Aorta (tissue), 5 donors: Measurements from ENCODE around the gene COL6A1. TPM values are rescaled to one million over a fixed set of nuclear protein-coding genes. Genes with fewer than 3 reads are reported as not detected.

Source experiments
- ATAC-seq: fragments of 200-7000 bp; cut with Tn5 transposase; one replicate; pipeline ENCODE4 v1.9.1; 2022; ENCODE audit warnings: moderate library complexity; ENCODE audit not compliant: low FRiP score
- DNase-seq, 2 donors: peaks; one replicate each; pipeline ENCODE4 v3.0.0-alpha.2; 2020
- H3K27ac ChIP-seq, 2 donors: one replicate each; pipeline ENCODE4 v1.5.1; 2013; ENCODE audit warnings: low read length in 2 of 2, mild to moderate bottlenecking in 2 of 2, moderate library complexity in 2 of 2, control low read depth in 1 of 2, inconsistent platforms in 1 of 2, low read depth in 1 of 2
- H3K27me3 ChIP-seq, 2 donors: one replicate each; pipeline ENCODE4 v1.6.1; 2013; ENCODE audit warnings: control low read depth in 1 of 2, low read length in 1 of 2, mild to moderate bottlenecking in 1 of 2, moderate library complexity in 1 of 2; ENCODE audit not compliant: insufficient read depth in 2 of 2, control insufficient read depth in 1 of 2
- H3K36me3 ChIP-seq, 2 donors: one replicate each; pipeline ENCODE4 v1.6.1; 2013; ENCODE audit warnings: control low read depth in 1 of 2, low read length in 1 of 2, mild to moderate bottlenecking in 1 of 2; ENCODE audit not compliant: insufficient read depth in 2 of 2, control insufficient read depth in 1 of 2
- H3K4me1 ChIP-seq, 2 donors: one replicate each; pipeline ENCODE4 v1.6.1; 2013; ENCODE audit warnings: low read length in 2 of 2, control low read depth in 1 of 2, mild to moderate bottlenecking in 1 of 2, moderate library complexity in 1 of 2; ENCODE audit not compliant: insufficient read depth in 2 of 2, control insufficient read depth in 1 of 2
- H3K4me3 ChIP-seq, 2 donors: one replicate each; pipeline ENCODE4 v1.5.1; 2013; ENCODE audit warnings: low read length in 2 of 2, control low read depth in 1 of 2, mild to moderate bottlenecking in 1 of 2
- H3K9me3 ChIP-seq: one replicate; pipeline ENCODE4 v1.6.1; 2013; ENCODE audit warnings: mild to moderate bottlenecking, low read length; ENCODE audit not compliant: control insufficient read depth
- WGBS, 2 donors: extraction: QIAGEN DNeasy Blood & Tissue Kit; methylation state at CpG; one replicate each; pipeline ENCODE4 v1.1.7; 2013; 5-methylcytosine and 5-hydroxymethylcytosine counted together
- intact Hi-C, 2 donors: fragments of 100-400 bp; cut with DNase I; formaldehyde crosslinking; loops; one replicate each; pipeline versions ENCODE4 v1.14.2 to v1.15.0; 2022
- polyA plus RNA-seq, 2 donors: library from polyadenylated mRNA; stranded (reverse); fragments of 200-250 nt; gene quantifications; one replicate each; pipeline ENCODE4 v1.2.3, GENCODE V29; 2013
- total RNA-seq, 2 donors: library from RNA; stranded (reverse); fragmentation: NEBNext Ultra II Directional; extraction: Animal tissue kit (Norgen Biotek cat#: 25700); gene quantifications; one replicate each; pipeline ENCODE4 v1.2.1, GENCODE V29; 2021
- donor health status: healthy with polysubstance abuse.
- donor health status: Bipolar disorder and iron deficiency.
- donor health status: DM: no; HTN: no; CAD: no.
- donor health status: DM: no; HTN: no; CAD: no.
- donor health status: DM: yes; HTN: yes; CAD: no.

The COL6A1 gene
- total and polyA plus RNA-seq, 4 donors = 156 to 1,773 (median 525) TPM

DNA sequence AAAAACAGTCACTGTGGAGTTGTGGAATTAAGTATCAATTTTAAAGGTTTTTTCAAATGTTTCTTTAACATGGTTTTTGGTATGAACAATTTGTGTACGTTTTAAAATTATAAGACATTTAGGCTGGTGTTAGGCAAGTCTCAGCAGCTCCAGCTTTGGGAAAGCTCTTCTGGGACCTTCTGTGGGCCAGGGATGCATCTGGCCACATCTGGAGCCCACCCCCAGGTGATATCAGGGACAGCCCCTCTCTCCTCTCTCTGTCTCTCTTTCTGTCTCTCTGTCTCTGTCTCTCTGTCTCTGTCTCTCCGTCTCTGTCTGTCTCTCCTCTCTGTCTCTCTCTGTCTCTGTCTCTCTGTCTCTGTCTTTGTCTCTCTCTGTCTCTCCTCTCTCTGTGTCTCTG lies 1.3 kb upstream of the COL6A1 start:
- H3K27ac ChIP-seq = peak overlapping the region; percentile 65 to 76
- no peak overlapping the region for H3K4me3 ChIP-seq
- no peak for DNase-seq
- ATAC-seq = no peak
- no peaks in the 10 kb centered on the region for H3K4me1 ChIP-seq
- peaks cover 0 to 4% of the 10 kb centered on the region in 2 donors for H3K36me3 ChIP-seq
- H3K9me3 ChIP-seq = no peaks in the 10 kb centered on the region
- intact Hi-C loops = loop anchor here in 1 of 2 donors (2.0 kb wide), 1 partner anchor 77 kb away; no protein-coding TSS in a partner anchor
- 52 to 57% methylated on average over 2 of the region's 2 CpGs for WGBS, 2 donors
- no peaks in the 10 kb centered on the region for H3K27me3 ChIP-seq

DNA sequence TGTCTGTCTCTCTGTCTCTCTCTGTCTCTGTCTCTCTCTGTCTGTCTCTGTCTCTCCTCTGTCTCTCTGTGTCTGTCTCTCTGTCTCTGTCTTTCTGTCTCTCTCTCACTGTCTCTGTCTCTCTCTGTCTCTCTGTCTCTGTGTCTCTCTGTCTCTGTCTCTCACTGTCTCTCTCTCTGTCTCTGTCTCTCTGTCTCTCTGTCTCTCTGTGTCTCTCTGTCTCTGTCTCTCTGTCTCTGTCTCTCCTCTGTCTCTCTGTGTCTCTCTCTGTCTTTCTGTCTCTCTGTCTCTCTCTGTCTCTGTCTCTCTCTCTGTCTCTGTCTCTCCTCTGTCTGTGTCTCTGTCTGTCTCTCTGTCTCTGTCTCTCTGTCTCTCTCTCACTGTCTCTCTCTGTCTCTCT lies 873 bp upstream of the COL6A1 start:
- intact Hi-C loops = loop anchor here in 1 of 2 donors (1.0 to 2.0 kb wide), 2 partner anchors 7 to 76 kb away; no protein-coding TSS in a partner anchor
- H3K27me3 ChIP-seq = no peaks in the 10 kb centered on the region
- ATAC-seq (no peak), DNase-seq (no peak)
- peak overlapping the region in 1 of 2 donors; percentile 43 for H3K4me3 ChIP-seq
- H3K4me1 ChIP-seq = no peaks in the 10 kb centered on the region
- no peaks in the 10 kb centered on the region for H3K9me3 ChIP-seq
- peak overlapping the region; percentile 65 to 76 for H3K27ac ChIP-seq
- peaks cover 0 to 6% of the 10 kb centered on the region in 2 donors for H3K36me3 ChIP-seq

- 1% methylated on average over 42 to 45 of the region's 45 CpGs for WGBS, 2 donors
- Histone ChIP-seq H3K36me3 (peaks cover 0 to 9% of the 10 kb centered on the region in 2 donors), H3K27ac (peak overlapping the region; percentile 43 to 61), H3K4me3 (peak overlapping the region; percentile 85 to 97), H3K4me1 (no peaks in the 10 kb centered on the region), H3K27me3 (no peaks in the 10 kb centered on the region), H3K9me3 (no peaks in the 10 kb centered on the region)
- ATAC-seq (peak; percentile 27), DNase-seq (peak; percentile 63 to 84)
- intact Hi-C loops = no loop called here
Measured at GRCh38 chr21:45982092-45982757, 655 bp downstream of the COL6A1 start.

DNA sequence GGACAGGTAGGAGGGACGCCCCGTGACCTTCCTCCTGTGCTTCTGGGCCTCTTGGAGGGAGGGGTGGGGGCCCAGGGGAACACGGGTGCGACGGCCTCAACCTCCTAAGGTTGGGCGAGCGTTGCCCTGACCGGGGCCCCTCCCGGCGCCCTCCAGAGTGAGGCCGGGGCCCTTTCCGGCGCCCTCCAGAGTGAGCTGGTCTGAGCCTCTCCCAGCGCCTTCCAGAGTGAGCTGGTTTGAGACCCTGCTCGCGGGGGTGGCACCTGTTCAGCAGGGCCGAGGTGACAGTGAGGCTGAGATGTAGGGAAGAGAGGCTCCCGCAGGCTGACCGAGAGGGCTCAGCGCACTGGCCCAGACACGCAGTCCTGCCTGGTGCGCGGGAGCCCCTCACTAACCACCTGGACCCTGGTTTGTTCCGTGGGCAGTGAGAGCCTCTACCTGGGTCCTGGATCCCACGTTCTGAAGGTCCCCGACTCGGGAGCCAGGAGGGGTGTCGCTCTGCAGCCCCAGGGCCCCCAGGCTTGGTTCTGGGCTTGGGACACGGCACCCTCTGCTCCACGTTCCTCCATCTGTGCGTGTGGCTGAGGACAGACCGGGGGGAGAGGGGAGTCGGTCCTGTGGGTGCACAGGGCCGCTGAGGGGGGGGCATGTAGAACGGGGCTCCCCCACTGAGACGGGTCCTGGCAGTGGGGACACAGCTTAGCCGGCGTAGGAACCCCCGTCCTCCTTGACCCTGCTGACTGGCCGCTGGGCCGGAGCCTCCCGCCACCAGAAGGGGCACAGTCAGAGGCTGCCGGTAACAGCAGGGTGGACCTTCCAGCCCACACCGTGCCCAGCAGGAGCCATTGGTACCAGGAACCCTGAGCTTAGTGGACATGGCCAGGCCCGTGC lies 1.4 kb downstream of the COL6A1 start:
- no peaks in the 10 kb centered on the region for H3K9me3 ChIP-seq
- DNase-seq (peak; percentile 55 to 77), ATAC-seq (peak; percentile 20)
- H3K36me3 ChIP-seq = peaks cover 0 to 9% of the 10 kb centered on the region in 2 donors
- H3K27me3 ChIP-seq = no peaks in the 10 kb centered on the region
- H3K27ac ChIP-seq = peak overlapping the region in 1 of 2 donors; percentile 11
- peak overlapping the region; percentile 85 to 97 for H3K4me3 ChIP-seq
- 4 to 7% methylated on average over 45 of the region's 45 CpGs for WGBS, 2 donors
- no peaks in the 10 kb centered on the region for H3K4me1 ChIP-seq
- intact Hi-C loops = no loop called here

- no peak for DNase-seq
- peak overlapping the region in 1 of 2 donors; percentile 97 for H3K4me3 ChIP-seq
- H3K4me1 ChIP-seq = no peaks in the 10 kb centered on the region
- no peak for ATAC-seq
- no peaks in the 10 kb centered on the region for H3K27me3 ChIP-seq
- intact Hi-C loops = no loop called here
- peaks cover 0 to 9% of the 10 kb centered on the region in 2 donors for H3K36me3 ChIP-seq
- WGBS, 2 donors = 45 to 64% methylated on average over 13 of the region's 13 CpGs
- no peaks in the 10 kb centered on the region for H3K9me3 ChIP-seq
- no peak overlapping the region for H3K27ac ChIP-seq
Measured at GRCh38 chr21:45983649-45983965, 2.0 kb downstream of the COL6A1 start.

DNA sequence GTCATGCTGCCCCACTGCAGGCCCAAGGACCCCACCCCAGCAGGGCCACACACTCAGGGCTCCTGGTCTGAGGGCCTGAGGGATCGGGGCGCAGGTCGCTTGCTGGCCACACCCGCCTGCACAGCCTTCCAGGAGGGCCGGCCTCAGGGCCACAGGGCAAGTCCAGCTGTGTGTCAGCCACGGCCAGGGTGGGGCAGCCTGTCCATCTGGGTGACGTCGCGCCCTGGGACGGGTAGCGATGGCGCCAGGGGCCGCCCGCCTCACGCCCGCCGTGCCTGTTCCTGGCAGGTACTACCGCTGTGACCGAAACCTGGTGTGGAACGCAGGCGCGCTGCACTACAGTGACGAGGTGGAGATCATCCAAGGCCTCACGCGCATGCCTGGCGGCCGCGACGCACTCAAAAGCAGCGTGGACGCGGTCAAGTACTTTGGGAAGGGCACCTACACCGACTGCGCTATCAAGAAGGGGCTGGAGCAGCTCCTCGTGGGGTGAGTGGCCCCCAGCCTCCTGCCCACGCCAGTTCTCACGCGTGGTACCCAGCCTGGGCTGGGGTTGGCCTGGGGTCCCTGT lies 2.5 kb downstream of the COL6A1 start:
- no peak for ATAC-seq
- Histone ChIP-seq H3K4me3 (no peak overlapping the region), H3K27ac (peak overlapping the region in 1 of 2 donors; percentile 37), H3K27me3 (no peaks in the 10 kb centered on the region), H3K9me3 (no peaks in the 10 kb centered on the region), H3K4me1 (no peaks in the 10 kb centered on the region), H3K36me3 (peaks cover 0 to 9% of the 10 kb centered on the region in 2 donors)
- intact Hi-C loops = no loop called here
- DNase-seq = peak; percentile 64 to 81
- 84 to 86% methylated on average over 34 to 38 of the region's 38 CpGs for WGBS, 2 donors

GRCh38 chr21:45984584-45985095 lies 3.1 kb downstream of the COL6A1 start:
- Histone ChIP-seq H3K4me1 (no peaks in the 10 kb centered on the region), H3K4me3 (no peak overlapping the region), H3K9me3 (no peaks in the 10 kb centered on the region), H3K27ac (peak overlapping the region in 1 of 2 donors; percentile 37), H3K27me3 (no peaks in the 10 kb centered on the region), H3K36me3 (peaks cover 0 to 9% of the 10 kb centered on the region in 2 donors)
- DNase-seq (no peak), ATAC-seq (no peak)
- WGBS, 2 donors = 54 to 72% methylated on average over 3 of the region's 3 CpGs
- intact Hi-C loops = loop anchor here in 1 of 2 donors (5.0 kb wide), 1 partner anchor 38 kb away; no protein-coding TSS in a partner anchor

DNA sequence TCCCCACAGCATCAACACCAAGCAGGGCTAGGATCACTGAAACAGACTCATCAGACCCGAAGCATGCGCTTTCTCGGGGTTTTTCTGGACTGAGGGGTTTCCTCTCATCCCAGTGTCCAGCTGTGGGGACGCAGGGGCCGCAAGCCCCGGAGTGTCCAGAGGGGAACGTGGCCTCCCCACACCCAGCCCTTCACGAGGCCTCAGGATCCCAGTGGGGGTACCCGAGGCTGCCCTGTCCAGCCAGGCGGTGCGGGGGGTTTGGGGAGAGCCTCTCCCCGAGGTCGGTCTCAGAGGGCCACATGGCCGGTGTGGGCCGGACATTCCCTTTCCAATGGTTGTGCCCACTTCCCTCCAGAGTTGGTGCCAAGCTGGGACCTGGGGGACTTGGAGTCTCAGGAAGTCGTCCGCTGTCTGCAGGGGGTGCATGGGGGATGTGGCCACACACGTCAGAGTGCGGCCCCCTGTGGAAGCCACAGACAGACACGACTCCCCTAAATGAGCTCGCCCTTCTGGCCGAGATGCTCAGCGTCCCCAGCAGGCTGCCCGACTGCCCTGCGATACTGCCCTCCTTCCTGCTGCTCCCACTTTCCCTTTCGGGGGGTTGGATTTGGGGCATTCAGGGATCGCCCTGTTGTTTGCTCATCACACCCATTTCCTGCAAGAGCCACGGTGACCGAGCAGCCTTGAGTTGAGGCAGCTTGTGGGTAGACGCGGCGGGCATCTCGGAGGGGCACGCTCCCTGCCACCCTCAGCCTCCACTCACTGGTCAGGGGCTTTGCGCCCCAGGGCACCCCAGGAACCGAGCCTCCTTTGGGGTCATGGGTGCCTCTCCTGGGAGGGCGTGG lies 4.1 kb downstream of the COL6A1 start:
- 86% methylated on average over 37 of the region's 37 CpGs for WGBS, 2 donors
- H3K36me3 ChIP-seq = peaks cover 0 to 11% of the 10 kb centered on the region in 2 donors
- H3K27me3 ChIP-seq = no peaks in the 10 kb centered on the region
- intact Hi-C loops = loop anchor here in 1 of 2 donors (5.0 kb wide), 1 partner anchor 37 kb away; no protein-coding TSS in a partner anchor
- no peaks in the 10 kb centered on the region for H3K9me3 ChIP-seq
- H3K4me1 ChIP-seq = no peaks in the 10 kb centered on the region
- ATAC-seq (no peak), DNase-seq (peak; percentile 46 to 70)
- no peak overlapping the region for H3K27ac ChIP-seq
- no peak overlapping the region for H3K4me3 ChIP-seq
